ENCODE data around the gene DHX38. TPM values are rescaled to one million over a fixed set of nuclear protein-coding genes. Genes with fewer than 3 reads are reported as not detected.

Gene DHX38
- total and polyA plus RNA-seq, 2 of the 13 experiments (the other 11 are each of a cell fraction or from before 2014, with no cell fraction given) = 54.4 to 85.9 TPM

DNA sequence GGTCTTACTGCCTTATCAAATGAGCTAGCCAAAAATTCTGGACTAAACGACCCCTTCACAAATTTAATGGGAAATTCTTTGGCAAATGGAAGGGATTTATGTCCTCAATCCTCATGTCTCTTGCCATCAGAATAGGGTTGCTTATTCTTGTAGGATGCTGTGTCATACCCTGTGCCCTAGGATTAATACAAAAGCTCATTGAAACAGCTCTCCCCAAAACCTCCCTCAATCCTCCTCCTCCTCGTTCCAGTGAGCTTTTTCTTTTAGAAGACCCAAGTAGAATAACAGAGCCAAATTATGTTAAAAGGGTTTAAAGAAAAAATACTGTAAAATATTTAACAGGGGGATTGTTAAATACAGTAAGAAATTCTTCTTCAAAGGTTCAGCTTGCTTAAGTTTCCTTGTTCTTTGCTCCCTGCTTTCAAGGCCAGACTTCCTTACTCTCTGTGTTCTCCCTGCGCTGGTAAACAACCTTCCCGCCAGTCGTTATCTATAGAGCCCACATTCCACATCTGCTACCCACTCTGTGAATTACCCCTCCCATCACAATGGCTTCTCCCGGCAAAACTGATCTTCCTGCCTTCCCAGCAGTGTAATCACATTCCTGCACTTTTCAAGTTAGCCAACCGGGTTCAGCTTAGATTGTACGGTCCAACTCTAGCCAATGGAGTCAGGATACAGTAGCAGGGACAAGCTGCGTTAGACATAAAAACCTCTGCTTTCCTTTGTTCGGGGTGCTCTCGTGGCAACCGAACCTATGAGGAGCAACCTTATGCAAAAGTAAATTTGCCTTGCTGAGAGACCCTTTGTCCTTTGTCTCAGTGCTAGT lies 20.9 kb upstream of the DHX38 start (continued):
- TF ChIP-seq, protein P1, sequence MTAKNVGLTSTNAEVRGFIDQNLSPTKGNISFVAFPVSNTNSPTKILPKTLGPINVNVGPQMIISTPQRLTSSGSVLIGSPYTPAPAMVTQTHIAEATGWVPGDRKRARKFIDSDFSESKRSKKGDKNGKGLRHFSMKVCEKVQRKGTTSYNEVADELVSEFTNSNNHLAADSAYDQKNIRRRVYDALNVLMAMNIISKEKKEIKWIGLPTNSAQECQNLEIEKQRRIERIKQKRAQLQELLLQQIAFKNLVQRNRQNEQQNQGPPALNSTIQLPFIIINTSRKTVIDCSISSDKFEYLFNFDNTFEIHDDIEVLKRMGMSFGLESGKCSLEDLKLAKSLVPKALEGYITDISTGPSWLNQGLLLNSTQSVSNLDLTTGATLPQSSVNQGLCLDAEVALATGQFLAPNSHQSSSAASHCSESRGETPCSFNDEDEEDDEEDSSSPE (CRISPR knock-in tag; IDR thresholded peaks at IDR 0.05) = peak; percentile 93
- no peak for TF ChIP-seq TAF1 (CRISPR knock-in tag; IDR thresholded peaks at IDR 0.05)
- TF ChIP-seq STAT5B (CRISPR knock-in tag; IDR thresholded peaks at IDR 0.05) = no peak
- TF ChIP-seq, protein P2, sequence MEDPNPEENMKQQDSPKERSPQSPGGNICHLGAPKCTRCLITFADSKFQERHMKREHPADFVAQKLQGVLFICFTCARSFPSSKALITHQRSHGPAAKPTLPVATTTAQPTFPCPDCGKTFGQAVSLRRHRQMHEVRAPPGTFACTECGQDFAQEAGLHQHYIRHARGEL (CRISPR knock-in tag; IDR thresholded peaks at IDR 0.05) = no peak
- TF ChIP-seq GZF1 (CRISPR knock-in tag; IDR thresholded peaks at IDR 0.05) = no peak
- TF ChIP-seq, protein P3, sequence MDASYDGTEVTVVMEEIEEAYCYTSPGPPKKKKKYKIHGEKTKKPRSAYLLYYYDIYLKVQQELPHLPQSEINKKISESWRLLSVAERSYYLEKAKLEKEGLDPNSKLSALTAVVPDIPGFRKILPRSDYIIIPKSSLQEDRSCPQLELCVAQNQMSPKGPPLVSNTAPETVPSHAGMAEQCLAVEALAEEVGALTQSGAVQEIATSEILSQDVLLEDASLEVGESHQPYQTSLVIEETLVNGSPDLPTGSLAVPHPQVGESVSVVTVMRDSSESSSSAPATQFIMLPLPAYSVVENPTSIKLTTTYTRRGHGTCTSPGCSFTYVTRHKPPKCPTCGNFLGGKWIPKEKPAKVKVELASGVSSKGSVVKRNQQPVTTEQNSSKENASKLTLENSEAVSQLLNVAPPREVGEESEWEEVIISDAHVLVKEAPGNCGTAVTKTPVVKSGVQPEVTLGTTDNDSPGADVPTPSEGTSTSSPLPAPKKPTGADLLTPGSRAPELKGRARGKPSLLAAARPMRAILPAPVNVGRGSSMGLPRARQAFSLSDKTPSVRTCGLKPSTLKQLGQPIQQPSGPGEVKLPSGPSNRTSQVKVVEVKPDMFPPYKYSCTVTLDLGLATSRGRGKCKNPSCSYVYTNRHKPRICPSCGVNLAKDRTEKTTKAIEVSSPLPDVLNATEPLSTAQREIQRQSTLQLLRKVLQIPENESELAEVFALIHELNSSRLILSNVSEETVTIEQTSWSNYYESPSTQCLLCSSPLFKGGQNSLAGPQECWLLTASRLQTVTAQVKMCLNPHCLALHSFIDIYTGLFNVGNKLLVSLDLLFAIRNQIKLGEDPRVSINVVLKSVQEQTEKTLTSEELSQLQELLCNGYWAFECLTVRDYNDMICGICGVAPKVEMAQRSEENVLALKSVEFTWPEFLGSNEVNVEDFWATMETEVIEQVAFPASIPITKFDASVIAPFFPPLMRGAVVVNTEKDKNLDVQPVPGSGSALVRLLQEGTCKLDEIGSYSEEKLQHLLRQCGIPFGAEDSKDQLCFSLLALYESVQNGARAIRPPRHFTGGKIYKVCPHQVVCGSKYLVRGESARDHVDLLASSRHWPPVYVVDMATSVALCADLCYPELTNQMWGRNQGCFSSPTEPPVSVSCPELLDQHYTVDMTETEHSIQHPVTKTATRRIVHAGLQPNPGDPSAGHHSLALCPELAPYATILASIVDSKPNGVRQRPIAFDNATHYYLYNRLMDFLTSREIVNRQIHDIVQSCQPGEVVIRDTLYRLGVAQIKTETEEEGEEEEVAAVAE (CRISPR knock-in tag; IDR thresholded peaks at IDR 0.05; ENCODE audit: borderline replicate concordance) = peak; percentile 98
- no peak for TF ChIP-seq ZNF598 (CRISPR knock-in tag; IDR thresholded peaks at IDR 0.05; ENCODE audit: borderline replicate concordance)
- TF ChIP-seq ADNP (CRISPR knock-in tag; IDR thresholded peaks at IDR 0.05) = no peak
- no peak for TF ChIP-seq GTF2F1 (IDR thresholded peaks at IDR 0.05; ENCODE audit: low read length)
- TF ChIP-seq, protein P4, sequence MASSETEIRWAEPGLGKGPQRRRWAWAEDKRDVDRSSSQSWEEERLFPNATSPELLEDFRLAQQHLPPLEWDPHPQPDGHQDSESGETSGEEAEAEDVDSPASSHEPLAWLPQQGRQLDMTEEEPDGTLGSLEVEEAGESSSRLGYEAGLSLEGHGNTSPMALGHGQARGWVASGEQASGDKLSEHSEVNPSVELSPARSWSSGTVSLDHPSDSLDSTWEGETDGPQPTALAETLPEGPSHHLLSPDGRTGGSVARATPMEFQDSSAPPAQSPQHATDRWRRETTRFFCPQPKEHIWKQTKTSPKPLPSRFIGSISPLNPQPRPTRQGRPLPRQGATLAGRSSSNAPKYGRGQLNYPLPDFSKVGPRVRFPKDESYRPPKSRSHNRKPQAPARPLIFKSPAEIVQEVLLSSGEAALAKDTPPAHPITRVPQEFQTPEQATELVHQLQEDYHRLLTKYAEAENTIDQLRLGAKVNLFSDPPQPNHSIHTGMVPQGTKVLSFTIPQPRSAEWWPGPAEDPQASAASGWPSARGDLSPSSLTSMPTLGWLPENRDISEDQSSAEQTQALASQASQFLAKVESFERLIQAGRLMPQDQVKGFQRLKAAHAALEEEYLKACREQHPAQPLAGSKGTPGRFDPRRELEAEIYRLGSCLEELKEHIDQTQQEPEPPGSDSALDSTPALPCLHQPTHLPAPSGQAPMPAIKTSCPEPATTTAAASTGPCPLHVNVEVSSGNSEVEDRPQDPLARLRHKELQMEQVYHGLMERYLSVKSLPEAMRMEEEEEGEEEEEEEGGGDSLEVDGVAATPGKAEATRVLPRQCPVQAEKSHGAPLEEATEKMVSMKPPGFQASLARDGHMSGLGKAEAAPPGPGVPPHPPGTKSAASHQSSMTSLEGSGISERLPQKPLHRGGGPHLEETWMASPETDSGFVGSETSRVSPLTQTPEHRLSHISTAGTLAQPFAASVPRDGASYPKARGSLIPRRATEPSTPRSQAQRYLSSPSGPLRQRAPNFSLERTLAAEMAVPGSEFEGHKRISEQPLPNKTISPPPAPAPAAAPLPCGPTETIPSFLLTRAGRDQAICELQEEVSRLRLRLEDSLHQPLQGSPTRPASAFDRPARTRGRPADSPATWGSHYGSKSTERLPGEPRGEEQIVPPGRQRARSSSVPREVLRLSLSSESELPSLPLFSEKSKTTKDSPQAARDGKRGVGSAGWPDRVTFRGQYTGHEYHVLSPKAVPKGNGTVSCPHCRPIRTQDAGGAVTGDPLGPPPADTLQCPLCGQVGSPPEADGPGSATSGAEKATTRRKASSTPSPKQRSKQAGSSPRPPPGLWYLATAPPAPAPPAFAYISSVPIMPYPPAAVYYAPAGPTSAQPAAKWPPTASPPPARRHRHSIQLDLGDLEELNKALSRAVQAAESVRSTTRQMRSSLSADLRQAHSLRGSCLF (CRISPR knock-in tag; IDR thresholded peaks at IDR 0.05; ENCODE audit: borderline replicate concordance) = no peak
- TF ChIP-seq, protein P5, sequence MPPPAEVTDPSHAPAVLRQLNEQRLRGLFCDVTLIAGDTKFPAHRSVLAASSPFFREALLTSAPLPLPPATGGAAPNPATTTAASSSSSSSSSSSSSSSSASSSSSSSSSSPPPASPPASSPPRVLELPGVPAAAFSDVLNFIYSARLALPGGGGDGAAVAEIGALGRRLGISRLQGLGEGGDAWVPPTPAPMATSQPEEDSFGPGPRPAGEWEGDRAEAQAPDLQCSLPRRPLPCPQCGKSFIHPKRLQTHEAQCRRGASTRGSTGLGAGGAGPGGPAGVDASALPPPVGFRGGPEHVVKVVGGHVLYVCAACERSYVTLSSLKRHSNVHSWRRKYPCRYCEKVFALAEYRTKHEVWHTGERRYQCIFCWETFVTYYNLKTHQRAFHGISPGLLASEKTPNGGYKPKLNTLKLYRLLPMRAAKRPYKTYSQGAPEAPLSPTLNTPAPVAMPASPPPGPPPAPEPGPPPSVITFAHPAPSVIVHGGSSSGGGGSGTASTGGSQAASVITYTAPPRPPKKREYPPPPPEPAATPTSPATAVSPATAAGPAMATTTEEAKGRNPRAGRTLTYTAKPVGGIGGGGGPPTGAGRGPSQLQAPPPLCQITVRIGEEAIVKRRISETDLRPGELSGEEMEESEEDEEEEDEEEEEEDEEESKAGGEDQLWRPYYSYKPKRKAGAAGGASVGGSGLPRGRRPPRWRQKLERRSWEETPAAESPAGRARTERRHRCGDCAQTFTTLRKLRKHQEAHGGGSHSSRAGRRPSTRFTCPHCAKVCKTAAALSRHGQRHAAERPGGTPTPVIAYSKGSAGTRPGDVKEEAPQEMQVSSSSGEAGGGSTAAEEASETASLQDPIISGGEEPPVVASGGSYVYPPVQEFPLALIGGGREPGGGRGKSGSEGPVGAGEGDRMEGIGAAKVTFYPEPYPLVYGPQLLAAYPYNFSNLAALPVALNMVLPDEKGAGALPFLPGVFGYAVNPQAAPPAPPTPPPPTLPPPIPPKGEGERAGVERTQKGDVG (CRISPR knock-in tag; IDR thresholded peaks at IDR 0.05; ENCODE audit: borderline replicate concordance) = no peak; the same call in 1 of the 2 replicates
- TF ChIP-seq ZNF768 (CRISPR knock-in tag; IDR thresholded peaks at IDR 0.05) = no peak
- peak; percentile 50; the same call in 1 of the 2 replicates for TF ChIP-seq ZMYM3 (CRISPR knock-in tag; IDR thresholded peaks at IDR 0.05)
- TF ChIP-seq ZNF841 (CRISPR knock-in tag; IDR thresholded peaks at IDR 0.05; ENCODE audit: borderline replicate concordance) = no peak
